HEK293 (cell line): ENCODE measurements around the gene TTC31.
"Not testable (repeated sequence)": the region's sequence is repeated elsewhere in the genome, so short reads cannot be mapped to it uniquely, and the experiment has no call there.

Source experiments
- CTCF ChIA-PET: fragments of 350-600 bp; formaldehyde crosslinking; extraction: SDS; loops from one replicate; lab custom pipeline; 2021; ENCODE audit warnings: antibody characterized with exemption; lab: Yijun Ruan, JAX
- POLR2A ChIA-PET: fragments of 300-600 bp; formaldehyde crosslinking; extraction: SDS; loops from one replicate; lab custom pipeline; 2020; ENCODE audit warnings: antibody characterized with exemption, inconsistent platforms; lab: Yijun Ruan, JAX
- H3K27ac ChIP-seq: fragments of 200-500 bp; sonication (Bioruptor generic); 2 replicates; pipeline ENCODE4 v1.5.1; 2014; ENCODE audit warnings: low read depth, low read length, control low read depth, inconsistent platforms; ENCODE audit errors: extremely low read depth
- H3K36me3 ChIP-seq, 2 experiments: fragments of 200-500 bp in 1 of 2; sonication (Bioruptor generic) in 1 of 2; 1 replicate in 1 of 2; 2 replicates in 1 of 2; pipeline ENCODE4 v1.5.1; 2014 to 2017; ENCODE audit warnings: inconsistent platforms in 2 of 2, low read length in 2 of 2; ENCODE audit not compliant: control insufficient read depth in 2 of 2, insufficient read depth in 1 of 2
- H3K4me1 ChIP-seq: fragments of 200-500 bp; sonication (Bioruptor generic); 2 replicates; pipeline ENCODE4 v1.5.1; 2014; ENCODE audit warnings: mild to moderate bottlenecking, low read length, inconsistent platforms; ENCODE audit not compliant: control insufficient read depth, insufficient read depth
- H3K4me3 ChIP-seq: 2 replicates; pipeline ENCODE4 v1.5.1; 2011; ENCODE audit warnings: low read depth, mild to moderate bottlenecking, control low read depth, low read length, moderate library complexity
- H3K9me3 ChIP-seq: fragments of 200-500 bp; sonication (Bioruptor generic); 2 replicates; pipeline ENCODE4 v1.5.1; 2014; ENCODE audit warnings: low read depth, low read length, inconsistent platforms; ENCODE audit not compliant: control insufficient read depth, insufficient read depth
- FEZF1 ChIP-seq: fragments of 450-650 bp; formaldehyde crosslinking; IDR thresholded peaks from 2 replicates; pipeline ENCODE4 v1.5.1; 2016; ENCODE audit warnings: missing biosample characterization, missing genetic modification characterization
- HOXD13 ChIP-seq: sonication (generic); formaldehyde crosslinking; IDR thresholded peaks from 2 replicates; pipeline ENCODE4 v1.8.0; 2022; ENCODE audit warnings: missing genetic modification reagents, borderline replicate concordance
- MYNN ChIP-seq: fragments of 450-650 bp; formaldehyde crosslinking; IDR thresholded peaks from 2 replicates; pipeline ENCODE4 v1.5.1; 2016; ENCODE audit warnings: missing biosample characterization, missing genetic modification characterization, borderline replicate concordance
- MZF1 ChIP-seq: fragments of 450-650 bp; formaldehyde crosslinking; IDR thresholded peaks from 2 replicates; pipeline ENCODE4 v1.5.1; 2017; ENCODE audit warnings: missing biosample characterization, missing genetic modification characterization, borderline replicate concordance
- ZBTB1 ChIP-seq: fragments of 450-650 bp; formaldehyde crosslinking; IDR thresholded peaks from 2 replicates; pipeline ENCODE4 v1.5.1; 2016; ENCODE audit warnings: missing biosample characterization, missing genetic modification characterization
- ZBTB17 ChIP-seq: fragments of 450-650 bp; formaldehyde crosslinking; IDR thresholded peaks from 2 replicates; pipeline ENCODE4 v1.5.1; 2016; ENCODE audit warnings: missing biosample characterization, missing genetic modification characterization
- ZBTB21 ChIP-seq: fragments of 450-650 bp; formaldehyde crosslinking; IDR thresholded peaks from 2 replicates; pipeline ENCODE4 v1.5.1; 2017; ENCODE audit warnings: missing biosample characterization, missing genetic modification characterization
- ZNF112 ChIP-seq: fragments of 450-650 bp; formaldehyde crosslinking; IDR thresholded peaks from 2 replicates; pipeline ENCODE4 v1.5.0; 2017; ENCODE audit warnings: missing biosample characterization, missing genetic modification characterization
- ZNF121 ChIP-seq: fragments of 450-650 bp; formaldehyde crosslinking; IDR thresholded peaks from 2 replicates; pipeline ENCODE4 v1.5.1; 2016; ENCODE audit warnings: missing biosample characterization, missing genetic modification characterization
- ZNF140 ChIP-seq: fragments of 450-650 bp; formaldehyde crosslinking; IDR thresholded peaks from 2 replicates; pipeline ENCODE4 v1.5.1; 2016; ENCODE audit warnings: missing biosample characterization, missing genetic modification characterization
- ZNF174 ChIP-seq: fragments of 450-650 bp; formaldehyde crosslinking; IDR thresholded peaks from 2 replicates; pipeline ENCODE4 v1.5.0; 2017; ENCODE audit warnings: missing biosample characterization, mild to moderate bottlenecking, missing genetic modification characterization
- ZNF202 ChIP-seq: fragments of 450-650 bp; formaldehyde crosslinking; IDR thresholded peaks from 2 replicates; pipeline ENCODE4 v1.5.1; 2016; ENCODE audit warnings: missing biosample characterization, missing genetic modification characterization, borderline replicate concordance
- ZNF223 ChIP-seq: fragments of 450-650 bp; formaldehyde crosslinking; IDR thresholded peaks from 2 replicates; pipeline ENCODE4 v1.5.1; 2016; ENCODE audit warnings: missing biosample characterization, missing genetic modification characterization
- ZNF23 ChIP-seq: fragments of 450-650 bp; formaldehyde crosslinking; IDR thresholded peaks from 2 replicates; pipeline ENCODE4 v1.5.1; 2016; ENCODE audit warnings: missing biosample characterization, missing genetic modification characterization, borderline replicate concordance
- ZNF274 ChIP-seq, 2 experiments: fragments of 200-500 bp in 1 of 2; fragments of 450-650 bp in 1 of 2; sonication (Bioruptor generic) in 1 of 2; formaldehyde crosslinking in 1 of 2; IDR thresholded peaks; 2 replicates each; pipeline versions ENCODE4 v1.5.1 to v1.6.1; 2014 to 2016; ENCODE audit warnings: borderline replicate concordance in 1 of 2, inconsistent platforms in 1 of 2, low read length in 1 of 2, missing biosample characterization in 1 of 2, missing genetic modification characterization in 1 of 2
- ZNF449 ChIP-seq: fragments of 450-650 bp; formaldehyde crosslinking; IDR thresholded peaks from 2 replicates; pipeline ENCODE4 v1.5.1; 2017; ENCODE audit warnings: missing biosample characterization, mild to moderate bottlenecking, missing genetic modification characterization, moderate library complexity
- ZNF501 ChIP-seq: fragments of 450-650 bp; formaldehyde crosslinking; IDR thresholded peaks from 2 replicates; pipeline ENCODE4 v1.5.1; 2016; ENCODE audit warnings: missing biosample characterization, missing genetic modification characterization
- ZNF596 ChIP-seq: fragments of 450-650 bp; IDR thresholded peaks from 2 replicates; pipeline ENCODE4 v1.5.0; 2018; ENCODE audit warnings: missing biosample characterization, mild to moderate bottlenecking, missing genetic modification characterization, moderate library complexity
- ZNF629 ChIP-seq: fragments of 450-650 bp; formaldehyde crosslinking; IDR thresholded peaks from 2 replicates; pipeline ENCODE4 v1.5.1; 2017; ENCODE audit warnings: missing biosample characterization, missing genetic modification characterization
- ZNF654 ChIP-seq: fragments of 450-650 bp; formaldehyde crosslinking; IDR thresholded peaks from 2 replicates; pipeline ENCODE4 v1.5.1; 2016; ENCODE audit warnings: low read depth, missing biosample characterization, missing genetic modification characterization
- ZNF664 ChIP-seq: fragments of 450-650 bp; formaldehyde crosslinking; IDR thresholded peaks from 2 replicates; pipeline ENCODE4 v1.5.1; 2016; ENCODE audit warnings: missing biosample characterization, missing genetic modification characterization
- ZSCAN4 ChIP-seq: fragments of 450-650 bp; formaldehyde crosslinking; IDR thresholded peaks from 2 replicates; pipeline ENCODE4 v1.5.1; 2017; ENCODE audit warnings: missing biosample characterization, missing genetic modification characterization

The TTC31 gene

GRCh38 chr2:74442483-74443297 is 40.2 kb upstream of the TTC31 start:
- not testable (repeated sequence) for H3K9me3 ChIP-seq, H3K4me1 ChIP-seq
- Histone ChIP-seq H3K4me3 (peak overlapping the region; percentile 56), H3K27ac (peak overlapping the region; percentile 68; the same call in 1 of the 2 replicates), H3K36me3 (peaks cover 0 to 23% of the 10 kb centered on the region in 2 experiments; a peak in 1 of 3 replicates)
- POLR2A ChIA-PET: interaction anchor here (0.6 to 1.7 kb wide), 3 partner anchors 10 to 15 kb away, joined by 3 to 7 read pairs (median 4); partner anchors contain the start of gene INO80B
- TF ChIP-seq ZNF121 (tag by site-specific recombination) (peak; percentile 62), ZSCAN4 (tag by site-specific recombination) (peak; percentile 61)
- CTCF ChIA-PET: interaction anchor here (0.7 to 1.1 kb wide), 4 partner anchors 12 to 157 kb away, joined by 3 to 4 read pairs (median 3); no protein-coding TSS in a partner anchor

- peaks cover 7% of the 10 kb centered on the region for H3K4me1 ChIP-seq
- H3K27ac ChIP-seq: no peak overlapping the region
- no peak overlapping the region; the same call in 1 of the 2 replicates for H3K4me3 ChIP-seq
- POLR2A ChIA-PET: interaction anchor here (0.8 kb wide), 1 partner anchor 13 kb away, joined by 4 read pairs; the partner anchor contains the start of gene WBP1
- peaks cover 0 to 2% of the 10 kb centered on the region in 2 experiments; a peak in 1 of 3 replicates for H3K36me3 ChIP-seq
- H3K9me3 ChIP-seq: no peaks in the 10 kb centered on the region
- CTCF ChIA-PET: interaction anchor here (0.6 kb wide), 2 partner anchors 13 to 669 kb away, joined by 3 read pairs; no protein-coding TSS in a partner anchor
- TF ChIP-seq FEZF1 (tag by site-specific recombination) (peak; percentile 27; the same call in 1 of the 2 replicates), ZNF664 (tag by site-specific recombination) (0 out of 2 replicates have a peak, but pooled peaks have one; percentile 9), ZBTB21 (tag by site-specific recombination) (no peak)
Measured at GRCh38 chr2:74444498-74445318, 38.2 kb upstream of the TTC31 start.

- no peak overlapping the region for H3K4me3 ChIP-seq
- TF ChIP-seq ZNF223 (no peak), ZNF629 (no peak), ZBTB1 (no peak), ZBTB17 (tag by site-specific recombination) (no peak), ZNF140 (tag by site-specific recombination) (no peak), ZNF112 (no peak), MYNN (no peak)
- POLR2A ChIA-PET: no interaction called here
Measured at GRCh38 chr2:74447230-74447999, 35.5 kb upstream of the TTC31 start.

GRCh38 chr2:74448771-74449170 is 34.1 kb upstream of the TTC31 start:
- Histone ChIP-seq H3K36me3 (no peaks in the 10 kb centered on the region), H3K27ac (no peak overlapping the region), H3K4me3 (no peak overlapping the region), H3K4me1 (peaks cover 7% of the 10 kb centered on the region), H3K9me3 (no peaks in the 10 kb centered on the region)
- ChIA-PET POLR2A (no interaction called here), CTCF (interaction anchor here (0.8 kb wide), 1 partner anchor 57 kb away, joined by 3 read pairs; no protein-coding TSS in a partner anchor)
- TF ChIP-seq FEZF1 (tag by site-specific recombination) (no peak), ZNF202 (tag by site-specific recombination) (no peak), ZNF23 (tag by site-specific recombination) (no peak), ZNF449 (no peak), ZNF654 (no peak), ZNF274 (IDR thresholded peaks at IDR 0.05; ENCODE audit: low read length) (no peak), ZNF274 (tag by site-specific recombination; IDR thresholded peaks at IDR 0.05; ENCODE audit: borderline replicate concordance) (no peak), ZNF174 (tag by site-specific recombination) (no peak), ZNF501 (tag by site-specific recombination) (no peak), HOXD13 (CRISPR knock-in tag) (no peak), MZF1 (tag by site-specific recombination) (no peak), ZNF596 (tag by site-specific recombination) (no peak)

More at GRCh38 chr2:74447230-74447999, 35.5 kb upstream of the TTC31 start:
- CTCF ChIA-PET: interaction anchor here (0.7 kb wide), 1 partner anchor 620 kb away, joined by 3 read pairs; no protein-coding TSS in a partner anchor
- Histone ChIP-seq H3K27ac (no peak overlapping the region), H3K36me3 (no peaks in the 10 kb centered on the region), H3K4me1 (peaks cover 7% of the 10 kb centered on the region), H3K9me3 (no peaks in the 10 kb centered on the region)
